H9 (cell line): ENCODE data around the gene OR2H1. TPM values are rescaled to one million over a fixed set of nuclear protein-coding genes. Genes with fewer than 3 reads are reported as not detected.
"Not testable (repeated sequence)": the region's sequence is repeated elsewhere in the genome, so short reads cannot be mapped to it uniquely, and the experiment has no call there.

ENCODE experiments used
- DNase-seq: peaks from one replicate; pipeline ENCODE4 v3.0.0-alpha.2; 2017
- H2AFZ ChIP-seq: one replicate; pipeline ENCODE4 v1.6.1; 2013; ENCODE audit warnings: mild to moderate bottlenecking, low read length, control low read depth, moderate library complexity
- H2AK5ac ChIP-seq: 2 replicates; pipeline ENCODE4 v1.6.1; 2013; ENCODE audit warnings: low read length, control low read depth, mixed read lengths; ENCODE audit not compliant: insufficient read length
- H2BK120ac ChIP-seq: one replicate; pipeline ENCODE4 v1.6.1; 2013; ENCODE audit warnings: low read depth, mild to moderate bottlenecking, low read length, control low read depth, inconsistent platforms; ENCODE audit not compliant: poor library complexity, severe bottlenecking
- H2BK12ac ChIP-seq: 2 replicates; pipeline ENCODE4 v1.6.1; 2013; ENCODE audit warnings: low read length, control low read depth, mixed read lengths, low read depth; ENCODE audit not compliant: insufficient read length
- H2BK15ac ChIP-seq: 2 replicates; pipeline ENCODE4 v1.6.1; 2013; ENCODE audit warnings: low read depth, low read length, control low read depth
- H2BK20ac ChIP-seq: one replicate; pipeline ENCODE4 v1.6.1; 2013; ENCODE audit warnings: low read depth, mild to moderate bottlenecking, low read length, control low read depth, inconsistent platforms; ENCODE audit not compliant: poor library complexity, severe bottlenecking
- H2BK5ac ChIP-seq: 2 replicates; pipeline ENCODE4 v1.6.1; 2013; ENCODE audit warnings: low read length, control low read depth, mixed read lengths; ENCODE audit not compliant: insufficient read length
- H3K14ac ChIP-seq: 2 replicates; pipeline ENCODE4 v1.6.1; 2013; ENCODE audit warnings: low read length, control low read depth; ENCODE audit not compliant: insufficient read depth
- H3K18ac ChIP-seq: 2 replicates; pipeline ENCODE4 v1.6.1; 2013; ENCODE audit warnings: low read depth, mild to moderate bottlenecking, mixed read lengths, low read length, control low read depth; ENCODE audit not compliant: insufficient read length
- H3K23ac ChIP-seq: 2 replicates; pipeline ENCODE4 v1.6.1; 2013; ENCODE audit warnings: low read length, control low read depth, mixed read lengths, low read depth; ENCODE audit not compliant: insufficient read length
- H3K23me2 ChIP-seq: 2 replicates; pipeline ENCODE4 v1.6.1; 2013; ENCODE audit warnings: low read depth, mild to moderate bottlenecking, mixed read lengths, low read length, control low read depth; ENCODE audit not compliant: insufficient read length, poor library complexity, severe bottlenecking
- H3K27ac ChIP-seq: 2 replicates; pipeline ENCODE4 v1.5.1; 2013; ENCODE audit warnings: low read length, control low read depth, mixed read lengths, low read depth; ENCODE audit not compliant: insufficient read length
- H3K27me3 ChIP-seq: 2 replicates; pipeline ENCODE4 v1.6.1; 2013; ENCODE audit warnings: low read length, control low read depth, inconsistent platforms; ENCODE audit not compliant: insufficient read depth
- H3K4ac ChIP-seq: 2 replicates; pipeline ENCODE4 v1.6.1; 2013; ENCODE audit warnings: low read depth, mild to moderate bottlenecking, control low read depth, inconsistent platforms, low read length, moderate library complexity
- H3K4me1 ChIP-seq: 2 replicates; pipeline ENCODE4 v1.6.1; 2013; ENCODE audit warnings: low read length, control low read depth, inconsistent platforms; ENCODE audit not compliant: insufficient read depth
- H3K4me2 ChIP-seq: 2 replicates; pipeline ENCODE4 v1.6.1; 2013; ENCODE audit warnings: low read length, control low read depth, mixed read lengths; ENCODE audit not compliant: insufficient read length, insufficient read depth
- H3K56ac ChIP-seq: 2 replicates; pipeline ENCODE4 v1.6.1; 2013; ENCODE audit warnings: low read depth, mild to moderate bottlenecking, mixed read lengths, low read length, control low read depth; ENCODE audit not compliant: insufficient read length
- H3K79me1 ChIP-seq: 2 replicates; pipeline ENCODE4 v1.6.1; 2013; ENCODE audit warnings: low read depth, mild to moderate bottlenecking, moderate library complexity, low read length, control low read depth, inconsistent platforms; ENCODE audit not compliant: insufficient read depth, poor library complexity, severe bottlenecking
- H3K79me2 ChIP-seq: 2 replicates; pipeline ENCODE4 v1.6.1; 2013; ENCODE audit warnings: low read length, control low read depth, inconsistent platforms; ENCODE audit not compliant: insufficient read depth
- H3K9ac ChIP-seq: 2 replicates; pipeline ENCODE4 v1.6.1; 2013; ENCODE audit warnings: low read length, control low read depth, mixed read lengths; ENCODE audit not compliant: insufficient read length; ENCODE audit errors: extremely low read depth
- H3K9me3 ChIP-seq: one replicate; pipeline ENCODE4 v1.6.1; 2013; ENCODE audit warnings: low read depth, low read length, inconsistent platforms; ENCODE audit not compliant: control insufficient read depth
- H3T11ph ChIP-seq: one replicate; pipeline ENCODE4 v1.6.1; 2013; ENCODE audit warnings: mild to moderate bottlenecking, low read length, control low read depth, inconsistent platforms
- H4K20me1 ChIP-seq: one replicate; pipeline ENCODE4 v1.6.1; 2013; ENCODE audit not compliant: control insufficient read depth, insufficient read length, insufficient read depth
- H4K5ac ChIP-seq: 2 replicates; pipeline ENCODE4 v1.6.1; 2013; ENCODE audit warnings: low read depth, mild to moderate bottlenecking, mixed read lengths, low read length, control low read depth; ENCODE audit not compliant: insufficient read length
- H4K8ac ChIP-seq: replicated peaks from 2 replicates; pipeline ENCODE4 v1.6.1; 2013; ENCODE audit warnings: low read length, control low read depth, mixed read lengths, low read depth; ENCODE audit not compliant: insufficient read length
- H4K91ac ChIP-seq: 2 replicates; pipeline ENCODE4 v1.6.1; 2013; ENCODE audit warnings: low read depth, mild to moderate bottlenecking, moderate library complexity, mixed read lengths, low read length, control low read depth; ENCODE audit not compliant: insufficient read length
- H3K27ac Mint-ChIP-seq, 3 experiments: 2 replicates in 2 of 3; 3 replicates in 1 of 3; pipeline ENCODE4 v1.8.0; 2020 to 2021; ENCODE audit warnings: mixed read lengths in 3 of 3, mild to moderate bottlenecking in 1 of 3, moderate library complexity in 1 of 3
- H3K27me3 Mint-ChIP-seq: 2 replicates; pipeline ENCODE4 v1.8.0; 2021; ENCODE audit warnings: low read depth, mild to moderate bottlenecking, moderate library complexity, mixed read lengths
- H3K36me3 Mint-ChIP-seq, 3 experiments: 2 replicates in 2 of 3; 3 replicates in 1 of 3; pipeline ENCODE4 v1.8.0; 2020 to 2021; ENCODE audit warnings: low read depth in 3 of 3, mixed read lengths in 3 of 3; ENCODE audit not compliant: insufficient read depth in 1 of 3
- H3K4me1 Mint-ChIP-seq, 2 experiments: 2 replicates each; pipeline ENCODE4 v1.8.0; 2020; ENCODE audit warnings: mixed read lengths in 2 of 2
- H3K4me3 Mint-ChIP-seq, 2 experiments: 2 replicates in 1 of 2; 3 replicates in 1 of 2; pipeline ENCODE4 v1.8.0; 2020 to 2021; ENCODE audit warnings: mild to moderate bottlenecking in 2 of 2, mixed read lengths in 2 of 2, moderate library complexity in 1 of 2
- H3K9me3 Mint-ChIP-seq, 2 experiments: 2 replicates in 1 of 2; 3 replicates in 1 of 2; pipeline ENCODE4 v1.8.0; 2020; ENCODE audit warnings: mild to moderate bottlenecking in 2 of 2, mixed read lengths in 2 of 2, moderate library complexity in 1 of 2
- CTCF ChIP-seq: fragments of 200-600 bp; sonication (generic); conservative IDR thresholded peaks from 3 replicates; pipeline ENCODE4 v1.8.0; 2021; ENCODE audit warnings: antibody characterized with exemption, mild to moderate bottlenecking
- WGBS: extraction: QIAGEN DNeasy Blood & Tissue Kit; methylation state at CpG from one replicate; pipeline ENCODE4 v1.1.7; 2013; ENCODE audit warnings: missing lambda C conversion rate, low lambda C conversion rate, mixed read lengths; ENCODE audit not compliant: insufficient read length; ENCODE audit errors: extremely low coverage; 5-methylcytosine and 5-hydroxymethylcytosine counted together
- total RNA-seq: library from RNA; stranded (reverse); gene quantifications from 2 replicates; pipeline ENCODE4 v1.2.1, GENCODE V29; 2021

Gene OR2H1
- total RNA-seq, 1 experiment from 2014 or later = not detected

- DNase-seq = no peak
- Histone ChIP-seq H3K23me2 (no peaks in the 10 kb centered on the region), H4K91ac (no peak overlapping the region), H3K14ac (no peak overlapping the region), H4K8ac (no peak overlapping the region), H3K18ac (no peak overlapping the region), H3K4ac (no peak overlapping the region), H2BK15ac (no peak overlapping the region), H4K5ac (no peak overlapping the region), H3K79me2 (no peaks in the 10 kb centered on the region), H3K79me1 (no peaks in the 10 kb centered on the region), H2AK5ac (no peak overlapping the region), H3T11ph (no peak overlapping the region), H3K56ac (no peak overlapping the region), H3K9me3 (no peaks in the 10 kb centered on the region), H3K9ac (no peak overlapping the region), H2BK12ac (no peak overlapping the region), H2BK120ac (no peak overlapping the region), H2AFZ (no peak overlapping the region), H3K27ac (no peak overlapping the region), H3K23ac (no peak overlapping the region), H3K27me3 (no peaks in the 10 kb centered on the region), H4K20me1 (no peaks in the 10 kb centered on the region), H3K4me1 (peaks cover 6% of the 10 kb centered on the region; the same call in 1 of the 2 replicates), H2BK20ac (no peak overlapping the region), H3K4me2 (no peak overlapping the region), H2BK5ac (no peak overlapping the region)
- WGBS = no CpG with 5 or more reads among the region's 1 CpG
- Mint-ChIP-seq H3K27ac (no peak overlapping the region), H3K4me1 (peaks cover 17 to 20% of the 10 kb centered on the region in 2 experiments), H3K27me3 (peaks cover 5% of the 10 kb centered on the region), H3K9me3 (peaks cover 7 to 11% of the 10 kb centered on the region in 2 experiments; a peak in 4 of 5 replicates), H3K36me3 (peaks cover 0 to 9% (median 6%) of the 10 kb centered on the region in 3 experiments; a peak in 3 of 7 replicates), H3K4me3 (no peak overlapping the region)
- TF ChIP-seq CTCF = no peak
Observed at GRCh38 chr6:29442719-29443118, 14.2 kb upstream of the OR2H1 start.

- H4K8ac ChIP-seq, H3K14ac ChIP-seq, H3K4me1 ChIP-seq, H3K79me2 ChIP-seq, H3K23me2 ChIP-seq, H3K27me3 Mint-ChIP-seq, H4K91ac ChIP-seq, H3T11ph ChIP-seq, H3K9ac ChIP-seq, H3K18ac ChIP-seq, H2BK20ac ChIP-seq, H3K79me1 ChIP-seq, H2AK5ac ChIP-seq, H3K4me2 ChIP-seq, H3K4me3 Mint-ChIP-seq, DNase-seq, H3K23ac ChIP-seq, H3K56ac ChIP-seq, H2BK120ac ChIP-seq, H3K27ac ChIP-seq, H2BK15ac ChIP-seq, H2AFZ ChIP-seq, H2BK5ac ChIP-seq, H4K5ac ChIP-seq, H4K20me1 ChIP-seq, H3K27ac Mint-ChIP-seq, H2BK12ac ChIP-seq, H3K27me3 ChIP-seq, H3K9me3 ChIP-seq, H3K4ac ChIP-seq: not testable (repeated sequence)
- peaks cover 13 to 15% of the 10 kb centered on the region in 2 experiments; a peak in 4 of 5 replicates for H3K9me3 Mint-ChIP-seq
- peaks cover 0 to 17% (median 6%) of the 10 kb centered on the region in 3 experiments; a peak in 3 of 7 replicates for H3K36me3 Mint-ChIP-seq
- H3K4me1 Mint-ChIP-seq = peaks cover 17 to 20% of the 10 kb centered on the region in 2 experiments
- no CpG with 5 or more reads among the region's 1 CpG for WGBS
Observed at GRCh38 chr6:29444031-29444430, 12.9 kb upstream of the OR2H1 start.
